ENCODE results near the gene TRAPPC2L. TPM values are rescaled to one million over a fixed set of nuclear protein-coding genes. Genes with fewer than 3 reads are reported as not detected.

TRAPPC2L gene
- total and polyA plus RNA-seq, 2 of the 13 experiments (the other 11 are each of a cell fraction or from before 2014, with no cell fraction given) = 96.3 to 107 TPM

- TF ChIP-seq ZNF333 (CRISPR knock-in tag; IDR thresholded peaks at IDR 0.05; ENCODE audit: borderline replicate concordance) = no peak
Measured at GRCh38 chr16:88863426-88863825, 6.5 kb downstream of the TRAPPC2L start (continued).

GRCh38 chr16:88864099-88864498, 7.2 kb downstream of the TRAPPC2L start:
- FAIRE-seq (no peak), DNase-seq (ENCODE audit: low spot score) (no peak), ATAC-seq (no peak)
- H2AFZ ChIP-seq (ENCODE audit: low read length) = no peak overlapping the region
- H3K4me1 ChIP-seq (ENCODE audit: insufficient read depth, low read length) = no peaks in the 10 kb centered on the region
- in situ Hi-C loops (cut with HindIII; ENCODE audit: extremely low pct_ligation_motif_present, low pct_unique_long_range_greater_than_20kb) = no loop called here
- ChIA-PET POLR2A (no interaction called here), CTCF (ENCODE audit: low intra/inter-chr PET ratio, low total read pairs) (no interaction called here)
- no peak overlapping the region for H3K9ac ChIP-seq (ENCODE audit: insufficient read depth, low read depth, low read length)
- no peaks in the 10 kb centered on the region for H3K79me2 ChIP-seq (ENCODE audit: insufficient read depth, low read length)
- no peak overlapping the region for H3K4me3 ChIP-seq (replicated peaks in 1 of 3; ENCODE audit: insufficient read depth in 1 of 3, low read depth in 2 of 3, low read length in 3 of 3)
- intact Hi-C loops (cut with micrococcal nuclease; ENCODE audit: unreplicated experiment) = no loop called here
- TF ChIP-seq E2F2 (CRISPR knock-in tag; IDR thresholded peaks at IDR 0.05; ENCODE audit: borderline replicate concordance) = no peak
- TF ChIP-seq ZC3H4 (CRISPR knock-in tag; IDR thresholded peaks at IDR 0.05; ENCODE audit: borderline replicate concordance) = no peak
- TF ChIP-seq NRL (CRISPR knock-in tag; IDR thresholded peaks at IDR 0.05; ENCODE audit: borderline replicate concordance) = 0 out of 2 replicates have a peak, but pooled peaks have one; percentile 8
- 88% methylated on average over 6 of the region's 15 CpGs for WGBS (ENCODE audit: low lambda C conversion rate)
- no peak overlapping the region for H3K27ac ChIP-seq (ENCODE audit: extremely low read length, insufficient read depth, low read length)
- H3K36me3 ChIP-seq (replicated peaks in 1 of 2; ENCODE audit: control insufficient read depth in 1 of 2, insufficient read depth in 2 of 2, low read length in 2 of 2) = peaks cover 8 to 20% of the 10 kb centered on the region in 2 experiments; a peak in 4 of 5 replicates
- H3K9me3 ChIP-seq (ENCODE audit: low read length) = no peaks in the 10 kb centered on the region
- H3K27me3 ChIP-seq (ENCODE audit: control insufficient read depth in 1 of 2, insufficient read depth in 2 of 2, low read length in 2 of 2) = peaks cover 11 to 42% of the 10 kb centered on the region in 2 experiments; a peak in 4 of 5 replicates
- no TSS peak for BruUV-seq (replicated peaks)
- no peak overlapping the region for H3K4me2 ChIP-seq (ENCODE audit: low read depth, low read length)
- no peaks in the 10 kb centered on the region for H4K20me1 ChIP-seq (ENCODE audit: insufficient read depth, low read length)

- peaks cover 15 to 46% of the 10 kb centered on the region in 2 experiments; a peak in 4 of 5 replicates for H3K27me3 ChIP-seq (ENCODE audit: control insufficient read depth in 1 of 2, insufficient read depth in 2 of 2, low read length in 2 of 2)
- H3K4me3 ChIP-seq (replicated peaks in 1 of 3; ENCODE audit: insufficient read depth in 1 of 3, low read depth in 2 of 3, low read length in 3 of 3) = no peak overlapping the region
- ChIA-PET CTCF (ENCODE audit: low intra/inter-chr PET ratio, low total read pairs) (no interaction called here), POLR2A (no interaction called here)
- DNase-seq (ENCODE audit: low spot score) (no peak), FAIRE-seq (no peak), ATAC-seq (peak; percentile 4; the same call in 2 of the 3 replicates)
- H3K36me3 ChIP-seq (replicated peaks in 1 of 2; ENCODE audit: control insufficient read depth in 1 of 2, insufficient read depth in 2 of 2, low read length in 2 of 2) = peaks cover 8 to 16% of the 10 kb centered on the region in 2 experiments; a peak in 4 of 5 replicates
- H2AFZ ChIP-seq (ENCODE audit: low read length) = no peak overlapping the region
- in situ Hi-C loops (cut with HindIII; ENCODE audit: extremely low pct_ligation_motif_present, low pct_unique_long_range_greater_than_20kb) = no loop called here
- WGBS (ENCODE audit: low lambda C conversion rate) = 24% methylated on average over 7 of the region's 18 CpGs
- no peaks in the 10 kb centered on the region for H3K79me2 ChIP-seq (ENCODE audit: insufficient read depth, low read length)
- H3K4me2 ChIP-seq (ENCODE audit: low read depth, low read length) = no peak overlapping the region
- no peaks in the 10 kb centered on the region for H3K4me1 ChIP-seq (ENCODE audit: insufficient read depth, low read length)
- no peaks in the 10 kb centered on the region for H4K20me1 ChIP-seq (ENCODE audit: insufficient read depth, low read length)
- no TSS peak for BruUV-seq (replicated peaks)
- no peaks in the 10 kb centered on the region for H3K9me3 ChIP-seq (ENCODE audit: low read length)
- no peak overlapping the region for H3K9ac ChIP-seq (ENCODE audit: insufficient read depth, low read depth, low read length)
- intact Hi-C loops (cut with micrococcal nuclease; ENCODE audit: unreplicated experiment) = no loop called here
- no peak overlapping the region for H3K27ac ChIP-seq (ENCODE audit: extremely low read length, insufficient read depth, low read length)
- TF ChIP-seq CCAR2 (optimal IDR thresholded peaks at IDR 0.05; ENCODE audit: low read depth, low read length) (no peak), ZNF773 (CRISPR knock-in tag; IDR thresholded peaks at IDR 0.05; ENCODE audit: borderline replicate concordance) (no peak), MTF1 (CRISPR knock-in tag; IDR thresholded peaks at IDR 0.05) (no peak), AGO1 (IDR thresholded peaks at IDR 0.05; ENCODE audit: low read depth, low read length, poor library complexity, severe bottlenecking) (peak; percentile 65), ZNF790 (CRISPR knock-in tag; IDR thresholded peaks at IDR 0.05; ENCODE audit: borderline replicate concordance) (no peak), ZNF281 (CRISPR knock-in tag; IDR thresholded peaks at IDR 0.05; ENCODE audit: borderline replicate concordance) (no peak), KDM2A (CRISPR knock-in tag; IDR thresholded peaks at IDR 0.05; ENCODE audit: borderline replicate concordance, low read depth) (0 out of 2 replicates have a peak, but pooled peaks have one; percentile 3), CREB1 (IDR thresholded peaks at IDR 0.05) (peak; percentile 46; the same call in 1 of the 2 replicates), CREB1 (CRISPR knock-in tag; IDR thresholded peaks at IDR 0.05) (no peak), ZNF768 (CRISPR knock-in tag; IDR thresholded peaks at IDR 0.05) (peak; percentile 95)
Measured at GRCh38 chr16:88864521-88864920, 7.6 kb downstream of the TRAPPC2L start.

Data from HepG2 (cell line).